Measurements from ENCODE around the gene KNDC1. TPM values are rescaled to one million over a fixed set of nuclear protein-coding genes. Genes with fewer than 3 reads are reported as not detected.

The KNDC1 gene
- total and polyA plus RNA-seq, 2 experiments from 2014 or later: 10.8 to 33.9 TPM

- DNase-seq (ENCODE audit: low read depth in 1 of 2, low spot score in 1 of 2): no peak
- no peaks in the 10 kb centered on the region for H3K4me1 ChIP-seq (ENCODE audit: low read depth)
- H3K36me3 ChIP-seq: no peaks in the 10 kb centered on the region
- no peak overlapping the region for H3K4me3 ChIP-seq
- TF ChIP-seq CTCF (IDR thresholded peaks at IDR 0.05; ENCODE audit: low read depth, low read length): no peak
- no peaks in the 10 kb centered on the region for H3K27me3 ChIP-seq
- H3K27ac ChIP-seq: no peak overlapping the region
- H3K9me3 ChIP-seq (ENCODE audit: low read depth): no peaks in the 10 kb centered on the region
Measured at GRCh38 chr10:133202778-133203651, 43.0 kb downstream of the KNDC1 start.

- Histone ChIP-seq H3K4me1 (ENCODE audit: low read depth) (no peaks in the 10 kb centered on the region), H3K27ac (no peak overlapping the region), H3K27me3 (no peaks in the 10 kb centered on the region), H3K4me3 (no peak overlapping the region), H3K36me3 (no peaks in the 10 kb centered on the region), H3K9me3 (ENCODE audit: low read depth) (no peaks in the 10 kb centered on the region)
- no peak for DNase-seq (ENCODE audit: low read depth in 1 of 2, low spot score in 1 of 2)
- TF ChIP-seq CTCF (IDR thresholded peaks at IDR 0.05; ENCODE audit: low read depth, low read length): no peak
Measured at GRCh38 chr10:133203652-133204195, 43.7 kb downstream of the KNDC1 start.

GRCh38 chr10:133204226-133205015, 44.4 kb downstream of the KNDC1 start:
- no peak overlapping the region for H3K4me3 ChIP-seq
- no peak for DNase-seq (ENCODE audit: low read depth in 1 of 2, low spot score in 1 of 2)
- no peak for TF ChIP-seq CTCF (IDR thresholded peaks at IDR 0.05; ENCODE audit: low read depth, low read length)

GRCh38 chr10:133205146-133205545, 45.1 kb downstream of the KNDC1 start:
- Histone ChIP-seq H3K27me3 (no peaks in the 10 kb centered on the region), H3K36me3 (no peaks in the 10 kb centered on the region), H3K4me1 (ENCODE audit: low read depth) (no peaks in the 10 kb centered on the region), H3K4me3 (no peak overlapping the region), H3K9me3 (ENCODE audit: low read depth) (no peaks in the 10 kb centered on the region), H3K27ac (no peak overlapping the region)
- no peak for DNase-seq (ENCODE audit: low read depth in 1 of 2, low spot score in 1 of 2)
- TF ChIP-seq CTCF (IDR thresholded peaks at IDR 0.05; ENCODE audit: low read depth, low read length): no peak

More at GRCh38 chr10:133204226-133205015, 44.4 kb downstream of the KNDC1 start:
- Histone ChIP-seq H3K27ac (no peak overlapping the region), H3K27me3 (no peaks in the 10 kb centered on the region), H3K9me3 (ENCODE audit: low read depth) (no peaks in the 10 kb centered on the region), H3K4me1 (ENCODE audit: low read depth) (no peaks in the 10 kb centered on the region), H3K36me3 (no peaks in the 10 kb centered on the region)

GRCh38 chr10:133206356-133207040, 46.5 kb downstream of the KNDC1 start:
- H3K9me3 ChIP-seq (ENCODE audit: low read depth): no peaks in the 10 kb centered on the region
- H3K27me3 ChIP-seq: no peaks in the 10 kb centered on the region
- no peaks in the 10 kb centered on the region for H3K36me3 ChIP-seq
- no peak overlapping the region for H3K4me3 ChIP-seq
- no peaks in the 10 kb centered on the region for H3K4me1 ChIP-seq (ENCODE audit: low read depth)
- no peak for TF ChIP-seq CTCF (IDR thresholded peaks at IDR 0.05; ENCODE audit: low read depth, low read length)
- no peak overlapping the region for H3K27ac ChIP-seq
- no peak for DNase-seq (ENCODE audit: low read depth in 1 of 2, low spot score in 1 of 2)
